K562 (cell line): ENCODE results near the gene C17orf113. TPM values are rescaled to one million over a fixed set of nuclear protein-coding genes. Genes with fewer than 3 reads are reported as not detected.
A peak's percentile ranks its signal among the peaks of the same experiment; 100 is the strongest.

Experiments
- CHD1 ChIP-seq: fragments of 200-600 bp; sonication (generic); IDR thresholded peaks from one replicate; pipeline ENCODE4 v1.6.1; 2012; ENCODE audit warnings: mild to moderate bottlenecking, moderate library complexity, low read length, inconsistent platforms
- GTF2F1 ChIP-seq: IDR thresholded peaks from 2 replicates; pipeline ENCODE4 v1.6.1; 2011; ENCODE audit warnings: low read depth, low read length, improper control_type of control experiment
- IRF2 ChIP-seq: sonication (generic); formaldehyde crosslinking; IDR thresholded peaks from 2 replicates; pipeline ENCODE4 v1.8.1; 2022; ENCODE audit warnings: mild to moderate bottlenecking, missing genetic modification reagents
- MLLT1 ChIP-seq, 2 experiments: fragments of 450-650 bp; IDR thresholded peaks; 2 replicates each; pipeline ENCODE4 v1.6.1; 2016
- TEAD4 ChIP-seq, 2 experiments: sonication (generic) in 1 of 2; formaldehyde crosslinking in 1 of 2; IDR thresholded peaks; 2 replicates each; pipeline versions ENCODE4 v1.6.1 to v1.8.0; 2012 to 2022; ENCODE audit warnings: borderline replicate concordance in 1 of 2, inconsistent platforms in 1 of 2, low read length in 1 of 2, mild to moderate bottlenecking in 1 of 2, missing genetic modification reagents in 1 of 2
- XRCC5 ChIP-seq: fragments of 200-400 bp; formaldehyde crosslinking; IDR thresholded peaks from 2 replicates; pipeline ENCODE4 v1.6.1; 2017; ENCODE audit warnings: low read depth, mild to moderate bottlenecking, low read length
- ZNF561 ChIP-seq: fragments of 450-650 bp; formaldehyde crosslinking; conservative IDR thresholded peaks from 2 replicates; pipeline ENCODE4 v1.4.0; 2020; ENCODE audit warnings: mild to moderate bottlenecking, moderate library complexity
- polyA plus RNA-seq, 8 experiments: library from polyadenylated mRNA; depleted of rRNA in 4 of 8; stranded (reverse) in 5 of 8; unstranded in 3 of 8; fragments of >200 nt; fragmentation: Nextera tagmentation in 2 of 8; fragmentation: Illumina TruSeq in 1 of 8; extraction: Ambion mirVana in 2 of 8; extraction: Trizol in 1 of 8; gene quantifications; 2 replicates each; pipeline versions ENCODE4 v1.2.1 to v1.2.3, GENCODE V29; 2011 to 2014; ENCODE audit warnings: inconsistent platforms in 1 of 8, missing spikeins in 1 of 8
- total RNA-seq, 7 experiments: library from RNA; depleted of rRNA in 6 of 7; stranded (reverse); fragments of >200 nt in 6 of 7; fragmentation: Illumina TruSeq in 2 of 7; extraction: Trizol in 2 of 7; gene quantifications; 2 replicates each; pipeline versions ENCODE4 v1.2.1 to v1.2.3, GENCODE V29; 2011 to 2021; ENCODE audit warnings: low replicate concordance in 1 of 7
- TF ChIP-seq, protein P1 (sequence below): fragments of 200-600 bp; sonication (generic); IDR thresholded peaks from one replicate; pipeline ENCODE4 v1.6.1; 2012; ENCODE audit warnings: mild to moderate bottlenecking, low read depth, low read length, inconsistent platforms
- TF ChIP-seq, protein P2 (sequence below): IDR thresholded peaks from 2 replicates; pipeline ENCODE4 v1.6.1; 2011; ENCODE audit not compliant: insufficient read length; ENCODE audit errors: extremely low read depth

Gene C17orf113
- total and polyA plus RNA-seq, 9 of the 15 experiments (the other 6 are each of a cell fraction or from before 2014, with no cell fraction given): 0.10 to 1.2 (median 0.31) TPM

DNA sequence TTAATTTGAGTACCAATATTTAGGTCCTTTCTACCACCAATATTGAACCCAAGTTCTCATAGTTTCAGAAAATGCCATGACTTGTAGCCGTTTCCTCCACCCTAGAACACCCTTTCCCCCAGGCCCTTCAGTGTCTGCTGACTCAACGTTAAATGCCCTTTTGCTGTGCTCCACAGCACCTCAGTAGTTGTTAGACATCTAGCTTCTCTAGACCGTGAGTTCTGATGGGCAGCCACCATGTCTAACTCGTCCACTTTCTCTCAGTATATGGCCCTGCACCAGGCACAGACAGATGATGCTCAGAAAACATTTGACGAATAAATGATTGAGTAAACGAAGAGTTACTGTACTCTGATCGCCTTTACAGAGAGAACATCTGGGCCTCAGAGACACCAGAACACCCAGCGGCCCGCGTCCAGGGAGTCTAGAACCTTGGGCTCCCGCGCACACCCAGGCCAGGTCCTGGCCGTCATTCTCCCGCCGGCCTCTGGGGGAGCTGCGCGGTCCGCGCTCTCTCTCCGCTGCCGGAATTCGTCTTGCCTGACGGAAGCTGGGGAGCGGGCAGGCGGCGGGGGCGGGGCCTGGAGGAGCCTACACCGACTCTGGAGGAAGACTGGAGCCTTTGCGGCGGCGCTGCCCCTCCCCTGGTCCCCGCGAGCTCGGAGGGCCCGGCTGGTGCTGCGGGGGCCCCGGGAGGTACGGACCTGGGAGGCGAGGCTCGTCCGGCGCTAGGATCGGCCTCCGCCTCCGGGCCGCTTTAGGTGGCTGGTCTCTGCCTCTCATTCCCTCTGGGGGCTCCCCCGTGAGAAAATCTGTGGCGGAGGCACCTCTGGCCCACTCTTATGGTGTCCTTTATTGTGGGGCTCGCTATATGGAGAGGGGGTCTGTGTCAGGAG lies 30.6 kb downstream of the C17orf113 start, which contains the start of gene NKIRAS2 (continued):
- TF ChIP-seq, protein P1, sequence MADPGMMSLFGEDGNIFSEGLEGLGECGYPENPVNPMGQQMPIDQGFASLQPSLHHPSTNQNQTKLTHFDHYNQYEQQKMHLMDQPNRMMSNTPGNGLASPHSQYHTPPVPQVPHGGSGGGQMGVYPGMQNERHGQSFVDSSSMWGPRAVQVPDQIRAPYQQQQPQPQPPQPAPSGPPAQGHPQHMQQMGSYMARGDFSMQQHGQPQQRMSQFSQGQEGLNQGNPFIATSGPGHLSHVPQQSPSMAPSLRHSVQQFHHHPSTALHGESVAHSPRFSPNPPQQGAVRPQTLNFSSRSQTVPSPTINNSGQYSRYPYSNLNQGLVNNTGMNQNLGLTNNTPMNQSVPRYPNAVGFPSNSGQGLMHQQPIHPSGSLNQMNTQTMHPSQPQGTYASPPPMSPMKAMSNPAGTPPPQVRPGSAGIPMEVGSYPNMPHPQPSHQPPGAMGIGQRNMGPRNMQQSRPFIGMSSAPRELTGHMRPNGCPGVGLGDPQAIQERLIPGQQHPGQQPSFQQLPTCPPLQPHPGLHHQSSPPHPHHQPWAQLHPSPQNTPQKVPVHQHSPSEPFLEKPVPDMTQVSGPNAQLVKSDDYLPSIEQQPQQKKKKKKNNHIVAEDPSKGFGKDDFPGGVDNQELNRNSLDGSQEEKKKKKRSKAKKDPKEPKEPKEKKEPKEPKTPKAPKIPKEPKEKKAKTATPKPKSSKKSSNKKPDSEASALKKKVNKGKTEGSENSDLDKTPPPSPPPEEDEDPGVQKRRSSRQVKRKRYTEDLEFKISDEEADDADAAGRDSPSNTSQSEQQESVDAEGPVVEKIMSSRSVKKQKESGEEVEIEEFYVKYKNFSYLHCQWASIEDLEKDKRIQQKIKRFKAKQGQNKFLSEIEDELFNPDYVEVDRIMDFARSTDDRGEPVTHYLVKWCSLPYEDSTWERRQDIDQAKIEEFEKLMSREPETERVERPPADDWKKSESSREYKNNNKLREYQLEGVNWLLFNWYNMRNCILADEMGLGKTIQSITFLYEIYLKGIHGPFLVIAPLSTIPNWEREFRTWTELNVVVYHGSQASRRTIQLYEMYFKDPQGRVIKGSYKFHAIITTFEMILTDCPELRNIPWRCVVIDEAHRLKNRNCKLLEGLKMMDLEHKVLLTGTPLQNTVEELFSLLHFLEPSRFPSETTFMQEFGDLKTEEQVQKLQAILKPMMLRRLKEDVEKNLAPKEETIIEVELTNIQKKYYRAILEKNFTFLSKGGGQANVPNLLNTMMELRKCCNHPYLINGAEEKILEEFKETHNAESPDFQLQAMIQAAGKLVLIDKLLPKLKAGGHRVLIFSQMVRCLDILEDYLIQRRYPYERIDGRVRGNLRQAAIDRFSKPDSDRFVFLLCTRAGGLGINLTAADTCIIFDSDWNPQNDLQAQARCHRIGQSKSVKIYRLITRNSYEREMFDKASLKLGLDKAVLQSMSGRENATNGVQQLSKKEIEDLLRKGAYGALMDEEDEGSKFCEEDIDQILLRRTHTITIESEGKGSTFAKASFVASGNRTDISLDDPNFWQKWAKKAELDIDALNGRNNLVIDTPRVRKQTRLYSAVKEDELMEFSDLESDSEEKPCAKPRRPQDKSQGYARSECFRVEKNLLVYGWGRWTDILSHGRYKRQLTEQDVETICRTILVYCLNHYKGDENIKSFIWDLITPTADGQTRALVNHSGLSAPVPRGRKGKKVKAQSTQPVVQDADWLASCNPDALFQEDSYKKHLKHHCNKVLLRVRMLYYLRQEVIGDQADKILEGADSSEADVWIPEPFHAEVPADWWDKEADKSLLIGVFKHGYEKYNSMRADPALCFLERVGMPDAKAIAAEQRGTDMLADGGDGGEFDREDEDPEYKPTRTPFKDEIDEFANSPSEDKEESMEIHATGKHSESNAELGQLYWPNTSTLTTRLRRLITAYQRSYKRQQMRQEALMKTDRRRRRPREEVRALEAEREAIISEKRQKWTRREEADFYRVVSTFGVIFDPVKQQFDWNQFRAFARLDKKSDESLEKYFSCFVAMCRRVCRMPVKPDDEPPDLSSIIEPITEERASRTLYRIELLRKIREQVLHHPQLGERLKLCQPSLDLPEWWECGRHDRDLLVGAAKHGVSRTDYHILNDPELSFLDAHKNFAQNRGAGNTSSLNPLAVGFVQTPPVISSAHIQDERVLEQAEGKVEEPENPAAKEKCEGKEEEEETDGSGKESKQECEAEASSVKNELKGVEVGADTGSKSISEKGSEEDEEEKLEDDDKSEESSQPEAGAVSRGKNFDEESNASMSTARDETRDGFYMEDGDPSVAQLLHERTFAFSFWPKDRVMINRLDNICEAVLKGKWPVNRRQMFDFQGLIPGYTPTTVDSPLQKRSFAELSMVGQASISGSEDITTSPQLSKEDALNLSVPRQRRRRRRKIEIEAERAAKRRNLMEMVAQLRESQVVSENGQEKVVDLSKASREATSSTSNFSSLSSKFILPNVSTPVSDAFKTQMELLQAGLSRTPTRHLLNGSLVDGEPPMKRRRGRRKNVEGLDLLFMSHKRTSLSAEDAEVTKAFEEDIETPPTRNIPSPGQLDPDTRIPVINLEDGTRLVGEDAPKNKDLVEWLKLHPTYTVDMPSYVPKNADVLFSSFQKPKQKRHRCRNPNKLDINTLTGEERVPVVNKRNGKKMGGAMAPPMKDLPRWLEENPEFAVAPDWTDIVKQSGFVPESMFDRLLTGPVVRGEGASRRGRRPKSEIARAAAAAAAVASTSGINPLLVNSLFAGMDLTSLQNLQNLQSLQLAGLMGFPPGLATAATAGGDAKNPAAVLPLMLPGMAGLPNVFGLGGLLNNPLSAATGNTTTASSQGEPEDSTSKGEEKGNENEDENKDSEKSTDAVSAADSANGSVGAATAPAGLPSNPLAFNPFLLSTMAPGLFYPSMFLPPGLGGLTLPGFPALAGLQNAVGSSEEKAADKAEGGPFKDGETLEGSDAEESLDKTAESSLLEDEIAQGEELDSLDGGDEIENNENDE: no peak
- no peak for TF ChIP-seq ZNF561 (CRISPR knock-in tag)
- peak; percentile 93 for TF ChIP-seq XRCC5
- peak; percentile 64 for TF ChIP-seq TEAD4 (IDR thresholded peaks at IDR 0.05; ENCODE audit: low read length)
- no peak for TF ChIP-seq TEAD4 (CRISPR knock-in tag; IDR thresholded peaks at IDR 0.05; ENCODE audit: borderline replicate concordance)
- TF ChIP-seq, protein P2, sequence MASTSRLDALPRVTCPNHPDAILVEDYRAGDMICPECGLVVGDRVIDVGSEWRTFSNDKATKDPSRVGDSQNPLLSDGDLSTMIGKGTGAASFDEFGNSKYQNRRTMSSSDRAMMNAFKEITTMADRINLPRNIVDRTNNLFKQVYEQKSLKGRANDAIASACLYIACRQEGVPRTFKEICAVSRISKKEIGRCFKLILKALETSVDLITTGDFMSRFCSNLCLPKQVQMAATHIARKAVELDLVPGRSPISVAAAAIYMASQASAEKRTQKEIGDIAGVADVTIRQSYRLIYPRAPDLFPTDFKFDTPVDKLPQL: no peak
- no peak for TF ChIP-seq IRF2 (CRISPR knock-in tag)
- no peak for TF ChIP-seq CHD1
- no peak for TF ChIP-seq GTF2F1
- TF ChIP-seq MLLT1 (IDR thresholded peaks at IDR 0.05): no peak
